Fibroblast of peridontal ligament (primary cell): ENCODE measurements around the gene RASSF8.

Experiments used
- DNase-seq: peaks from one replicate; pipeline ENCODE4 v3.0.0-alpha.2; 2010; ENCODE audit errors: extremely low read depth

RASSF8 gene

GRCh38 chr12:26058818-26059217 is 100.3 kb downstream of the RASSF8 start:
- DNase-seq: no peak

GRCh38 chr12:26062006-26062405 is 103.5 kb downstream of the RASSF8 start:
- no peak for DNase-seq

GRCh38 chr12:26062566-26062965 is 104.1 kb downstream of the RASSF8 start:
- peak; percentile 67 for DNase-seq

GRCh38 chr12:26065451-26065850 is 107.0 kb downstream of the RASSF8 start:
- no peak for DNase-seq

- no peak for DNase-seq
Measured at GRCh38 chr12:26068503-26068902, 110.0 kb downstream of the RASSF8 start.

GRCh38 chr12:26069796-26070195 is 111.3 kb downstream of the RASSF8 start:
- DNase-seq: no peak

GRCh38 chr12:26077915-26078702 is 119.6 kb downstream of the RASSF8 start:
- DNase-seq: no peak

- DNase-seq: no peak
Measured at GRCh38 chr12:26080911-26081310, 122.4 kb downstream of the RASSF8 start.

- no peak for DNase-seq
Measured at GRCh38 chr12:26086936-26087335, 128.5 kb downstream of the RASSF8 start.

- DNase-seq: no peak
Measured at GRCh38 chr12:26088998-26089397, 130.5 kb downstream of the RASSF8 start.

- DNase-seq: no peak
Measured at GRCh38 chr12:26090836-26091510, 132.5 kb downstream of the RASSF8 start.

GRCh38 chr12:26091822-26092221 is 133.3 kb downstream of the RASSF8 start:
- DNase-seq: peak; percentile 25

GRCh38 chr12:26092346-26093105 is 134.0 kb downstream of the RASSF8 start:
- peak; percentile 39 for DNase-seq

GRCh38 chr12:26095186-26095585 is 136.7 kb downstream of the RASSF8 start:
- no peak for DNase-seq

GRCh38 chr12:26096036-26096435 is 137.6 kb downstream of the RASSF8 start:
- no peak for DNase-seq

GRCh38 chr12:26097046-26097878 is 138.8 kb downstream of the RASSF8 start:
- DNase-seq: peak; percentile 85

GRCh38 chr12:26100666-26101349 is 142.3 kb downstream of the RASSF8 start:
- no peak for DNase-seq

- no peak for DNase-seq
Measured at GRCh38 chr12:26101350-26101734, 142.9 kb downstream of the RASSF8 start.

GRCh38 chr12:26101763-26102162 is 143.3 kb downstream of the RASSF8 start:
- DNase-seq: no peak

GRCh38 chr12:26102953-26103352 is 144.5 kb downstream of the RASSF8 start:
- DNase-seq: no peak

- DNase-seq: no peak
Measured at GRCh38 chr12:26106347-26106746, 147.9 kb downstream of the RASSF8 start.
